Hepatocyte (in vitro differentiated cells): ENCODE measurements around the gene MAGI2. TPM values are rescaled to one million over a fixed set of nuclear protein-coding genes. Genes with fewer than 3 reads are reported as not detected.

Source experiments
- DNase-seq: peaks from one replicate; pipeline ENCODE4 v3.0.0-alpha.2; 2016; ENCODE audit warnings: low spot score
- H2AFZ ChIP-seq: fragments of 200-600 bp; sonication (generic); 2 replicates; pipeline ENCODE4 v1.6.0; 2016; ENCODE audit warnings: antibody characterized with exemption, mild to moderate bottlenecking
- H3K27ac ChIP-seq: fragments of 200-600 bp; sonication (generic); 2 replicates; pipeline ENCODE4 v1.5.1; 2016; ENCODE audit warnings: mild to moderate bottlenecking
- H3K27me3 ChIP-seq: fragments of 200-600 bp; sonication (generic); 2 replicates; pipeline ENCODE4 v1.6.1; 2016
- H3K36me3 ChIP-seq: fragments of 200-600 bp; sonication (generic); replicated peaks from 2 replicates; pipeline ENCODE4 v1.5.1; 2016; ENCODE audit warnings: low read depth; ENCODE audit not compliant: insufficient read depth
- H3K4me1 ChIP-seq: fragments of 200-600 bp; sonication (generic); 2 replicates; pipeline ENCODE4 v1.5.1; 2016; ENCODE audit warnings: mild to moderate bottlenecking, moderate library complexity; ENCODE audit not compliant: insufficient read depth
- H3K4me2 ChIP-seq: fragments of 200-600 bp; sonication (generic); 2 replicates; pipeline ENCODE4 v1.6.0; 2016
- H3K4me3 ChIP-seq: fragments of 200-600 bp; sonication (generic); 2 replicates; pipeline ENCODE4 v1.5.1; 2016; ENCODE audit warnings: mild to moderate bottlenecking
- H3K79me2 ChIP-seq: fragments of 200-600 bp; sonication (generic); 2 replicates; pipeline ENCODE4 v1.6.0; 2017; ENCODE audit warnings: mild to moderate bottlenecking
- H3K9me2 ChIP-seq: fragments of 200-600 bp; sonication (generic); replicated peaks from 2 replicates; pipeline ENCODE4 v1.6.0; 2017; ENCODE audit warnings: mild to moderate bottlenecking; ENCODE audit not compliant: insufficient read depth
- H3K9me3 ChIP-seq: fragments of 200-600 bp; sonication (generic); 2 replicates; pipeline ENCODE4 v1.5.1; 2016; ENCODE audit warnings: low read depth, mild to moderate bottlenecking
- H4K20me1 ChIP-seq: fragments of 200-600 bp; sonication (generic); 2 replicates; pipeline ENCODE4 v1.6.0; 2016; ENCODE audit warnings: mild to moderate bottlenecking; ENCODE audit not compliant: insufficient read depth, poor library complexity, severe bottlenecking
- EZH2 ChIP-seq: fragments of 200-600 bp; sonication (generic); IDR thresholded peaks from 2 replicates; pipeline ENCODE4 v1.6.1; 2016; ENCODE audit warnings: antibody characterized with exemption, mild to moderate bottlenecking, borderline replicate concordance
- EZH2phosphoT487 ChIP-seq: fragments of 200-600 bp; sonication (generic); IDR thresholded peaks from one replicate; pipeline ENCODE4 v1.6.1; 2018; ENCODE audit warnings: antibody characterized with exemption, mild to moderate bottlenecking, low read depth, moderate library complexity; ENCODE audit not compliant: unreplicated experiment, severe bottlenecking
- WGBS: methylation state at CpG from one replicate; pipeline ENCODE4 v1.1.6; 2016; ENCODE audit warnings: low lambda C conversion rate; ENCODE audit errors: missing lambda C conversion rate; 5-methylcytosine and 5-hydroxymethylcytosine counted together
- polyA plus RNA-seq: library from polyadenylated mRNA; unstranded; fragments of >200 nt; fragmentation: Nextera tagmentation; extraction: Ambion mirVana; gene quantifications from 2 replicates; pipeline ENCODE4 v1.2.1, GENCODE V29; 2016
- total RNA-seq: library from RNA; depleted of rRNA; stranded (reverse); fragments of >200 nt; gene quantifications from 2 replicates; pipeline ENCODE4 v1.2.3, GENCODE V29; 2014
- TF ChIP-seq, protein P1 (sequence below): fragments of 200-600 bp; sonication (generic); IDR thresholded peaks from 2 replicates; pipeline ENCODE4 v1.5.1; 2016; ENCODE audit warnings: antibody characterized with exemption, mild to moderate bottlenecking; ENCODE audit not compliant: poor library complexity

Gene MAGI2
- total and polyA plus RNA-seq, 2 experiments from 2014 or later: 3.1 to 6.7 TPM

DNA sequence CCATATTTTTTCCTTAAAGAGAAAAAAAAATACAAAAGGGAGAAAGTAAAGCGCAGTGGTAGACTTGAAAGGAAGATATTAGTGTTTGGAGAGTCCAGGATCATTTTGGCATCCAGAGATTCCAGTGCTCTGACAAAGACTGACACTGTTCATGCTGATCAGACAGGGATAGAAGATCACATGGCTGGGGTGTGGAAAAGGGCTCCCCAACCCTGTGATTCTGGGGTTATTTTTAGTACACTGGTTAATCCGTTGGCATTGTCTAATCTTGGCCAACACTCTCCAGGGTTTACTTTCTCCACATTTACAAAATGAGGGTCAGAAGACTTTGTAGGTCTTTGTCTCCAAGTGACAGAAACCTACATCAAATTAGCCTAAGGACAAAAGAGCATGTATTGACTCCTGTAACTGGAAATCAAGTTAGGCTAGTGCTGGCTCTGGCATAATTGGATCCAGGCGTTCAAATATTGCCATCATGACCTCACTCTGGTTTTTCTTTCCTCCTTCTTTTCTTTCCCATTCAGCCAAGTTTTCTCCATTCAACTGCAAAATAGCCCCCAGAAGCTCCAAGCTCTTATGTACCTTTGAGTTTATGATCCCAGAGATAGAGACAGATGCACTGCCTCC lies 1473.3 kb downstream of the MAGI2 start:
- no peak overlapping the region for H2AFZ ChIP-seq
- no peak for DNase-seq
- no peak overlapping the region for H3K4me3 ChIP-seq
- no peaks in the 10 kb centered on the region for H3K36me3 ChIP-seq
- WGBS: 77% methylated on average over 3 of the region's 3 CpGs
- no peaks in the 10 kb centered on the region for H3K9me3 ChIP-seq
- no peaks in the 10 kb centered on the region for H4K20me1 ChIP-seq
- no peaks in the 10 kb centered on the region for H3K27me3 ChIP-seq
- H3K9me2 ChIP-seq: no peaks in the 10 kb centered on the region
- no peak overlapping the region for H3K27ac ChIP-seq
- TF ChIP-seq, protein P1, sequence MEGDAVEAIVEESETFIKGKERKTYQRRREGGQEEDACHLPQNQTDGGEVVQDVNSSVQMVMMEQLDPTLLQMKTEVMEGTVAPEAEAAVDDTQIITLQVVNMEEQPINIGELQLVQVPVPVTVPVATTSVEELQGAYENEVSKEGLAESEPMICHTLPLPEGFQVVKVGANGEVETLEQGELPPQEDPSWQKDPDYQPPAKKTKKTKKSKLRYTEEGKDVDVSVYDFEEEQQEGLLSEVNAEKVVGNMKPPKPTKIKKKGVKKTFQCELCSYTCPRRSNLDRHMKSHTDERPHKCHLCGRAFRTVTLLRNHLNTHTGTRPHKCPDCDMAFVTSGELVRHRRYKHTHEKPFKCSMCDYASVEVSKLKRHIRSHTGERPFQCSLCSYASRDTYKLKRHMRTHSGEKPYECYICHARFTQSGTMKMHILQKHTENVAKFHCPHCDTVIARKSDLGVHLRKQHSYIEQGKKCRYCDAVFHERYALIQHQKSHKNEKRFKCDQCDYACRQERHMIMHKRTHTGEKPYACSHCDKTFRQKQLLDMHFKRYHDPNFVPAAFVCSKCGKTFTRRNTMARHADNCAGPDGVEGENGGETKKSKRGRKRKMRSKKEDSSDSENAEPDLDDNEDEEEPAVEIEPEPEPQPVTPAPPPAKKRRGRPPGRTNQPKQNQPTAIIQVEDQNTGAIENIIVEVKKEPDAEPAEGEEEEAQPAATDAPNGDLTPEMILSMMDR: no peak
- TF ChIP-seq EZH2phosphoT487: no peak
- no peak for TF ChIP-seq EZH2
- H3K4me1 ChIP-seq: no peaks in the 10 kb centered on the region
- no peak overlapping the region for H3K4me2 ChIP-seq
- H3K79me2 ChIP-seq: no peaks in the 10 kb centered on the region

DNA sequence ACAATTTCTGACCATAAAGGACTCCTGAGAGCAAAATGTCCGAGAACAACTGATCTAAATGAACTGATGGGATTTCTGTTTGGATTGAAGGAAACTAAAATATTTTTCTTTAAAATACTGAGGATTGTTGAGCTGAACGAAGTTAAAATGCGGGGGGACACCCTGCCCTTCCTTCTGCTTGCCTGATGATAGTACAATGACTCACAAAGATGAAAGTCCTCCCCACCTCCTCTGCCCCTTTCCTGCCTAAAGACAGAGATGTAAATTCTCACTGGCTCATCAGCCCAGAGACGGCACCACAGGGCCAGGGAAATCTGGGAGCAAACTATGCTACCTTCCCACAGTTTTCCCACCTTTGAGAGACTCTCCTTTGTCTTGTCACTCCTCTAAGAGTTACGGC lies 1474.2 kb downstream of the MAGI2 start:
- TF ChIP-seq EZH2: no peak
- TF ChIP-seq, protein P1: no peak
- no peak for TF ChIP-seq EZH2phosphoT487
- no peaks in the 10 kb centered on the region for H3K79me2 ChIP-seq
- H3K27me3 ChIP-seq: no peaks in the 10 kb centered on the region
- H3K36me3 ChIP-seq: no peaks in the 10 kb centered on the region
- H3K27ac ChIP-seq: no peak overlapping the region
- H3K4me2 ChIP-seq: no peak overlapping the region
- no peak overlapping the region for H2AFZ ChIP-seq
- WGBS: 73% methylated on average over 5 of the region's 5 CpGs
- H3K4me1 ChIP-seq: no peaks in the 10 kb centered on the region
- no peak for DNase-seq
- H3K4me3 ChIP-seq: no peak overlapping the region
- H4K20me1 ChIP-seq: no peaks in the 10 kb centered on the region
- no peaks in the 10 kb centered on the region for H3K9me3 ChIP-seq
- H3K9me2 ChIP-seq: no peaks in the 10 kb centered on the region

DNA sequence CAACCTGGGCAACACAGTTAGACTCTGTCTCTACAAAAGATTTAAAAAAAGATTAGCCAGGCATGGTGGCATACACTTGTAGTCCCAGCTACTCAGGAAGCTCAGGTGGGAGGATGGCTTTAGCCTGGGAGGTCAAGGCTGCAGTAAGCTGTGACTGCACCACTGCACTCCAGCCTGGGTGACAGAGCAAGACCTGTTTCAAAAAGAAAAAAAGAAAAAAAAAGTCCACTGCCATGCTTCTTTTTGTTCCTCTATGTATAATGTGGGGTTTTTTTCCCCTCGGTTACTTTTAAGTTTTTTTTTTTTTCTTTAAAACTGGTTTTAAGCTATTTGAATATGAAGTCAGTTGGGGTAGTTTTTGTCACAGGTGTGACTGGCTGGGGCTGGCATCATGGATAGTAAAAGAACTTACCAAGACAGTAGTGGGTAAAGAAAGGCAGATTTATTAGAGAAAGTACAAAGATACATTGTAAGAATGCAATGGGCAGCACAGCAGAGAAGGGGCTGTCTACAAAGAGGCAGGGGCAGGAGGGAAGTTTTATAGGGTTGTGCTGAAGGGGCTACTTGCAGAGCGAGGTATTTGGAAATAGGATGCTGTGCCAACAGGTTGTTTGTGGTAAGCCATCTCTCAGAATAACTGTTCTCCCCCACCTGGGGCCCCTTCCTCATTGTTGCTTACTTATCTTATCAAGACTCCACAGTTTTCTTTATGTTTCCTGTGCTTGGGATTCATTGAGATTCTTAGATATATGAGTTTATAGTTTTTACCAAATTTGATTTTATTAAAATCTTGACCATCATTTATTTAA lies 1477.6 kb downstream of the MAGI2 start:
- DNase-seq: no peak
- Histone ChIP-seq H3K4me1 (no peaks in the 10 kb centered on the region), H3K4me2 (no peak overlapping the region), H3K9me3 (no peaks in the 10 kb centered on the region), H3K4me3 (no peak overlapping the region), H3K79me2 (no peaks in the 10 kb centered on the region), H3K9me2 (no peaks in the 10 kb centered on the region), H3K27ac (no peak overlapping the region), H4K20me1 (no peaks in the 10 kb centered on the region), H3K36me3 (no peaks in the 10 kb centered on the region), H3K27me3 (no peaks in the 10 kb centered on the region), H2AFZ (no peak overlapping the region)
- 95% methylated on average over 2 of the region's 2 CpGs for WGBS
- TF ChIP-seq, protein P1: no peak
- TF ChIP-seq EZH2phosphoT487: no peak
- no peak for TF ChIP-seq EZH2
